NK-92 (cell line): ENCODE results near the gene DYNAP.

Experiments used
- DNase-seq: peaks from one replicate; lab custom pipeline; 2025; ENCODE audit not compliant: unreplicated experiment; lab: John Stamatoyannopoulos, UW

The DYNAP gene, protein sequence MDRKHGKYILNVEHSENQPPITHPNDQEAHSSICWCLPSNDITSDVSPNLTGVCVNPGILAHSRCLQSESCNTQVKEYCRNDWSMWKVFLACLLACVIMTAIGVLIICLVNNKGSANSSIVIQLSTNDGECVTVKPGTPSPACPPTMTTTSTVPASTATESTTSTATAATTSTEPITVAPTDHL

GRCh38 chr18:54590945-54591344 lies at the start of gene DYNAP:
DYNAP (plus strand) TSS chr18:54591245; CDS start chr18:54591283, 38 bp downstream.
- no peak for DNase-seq

DNA sequence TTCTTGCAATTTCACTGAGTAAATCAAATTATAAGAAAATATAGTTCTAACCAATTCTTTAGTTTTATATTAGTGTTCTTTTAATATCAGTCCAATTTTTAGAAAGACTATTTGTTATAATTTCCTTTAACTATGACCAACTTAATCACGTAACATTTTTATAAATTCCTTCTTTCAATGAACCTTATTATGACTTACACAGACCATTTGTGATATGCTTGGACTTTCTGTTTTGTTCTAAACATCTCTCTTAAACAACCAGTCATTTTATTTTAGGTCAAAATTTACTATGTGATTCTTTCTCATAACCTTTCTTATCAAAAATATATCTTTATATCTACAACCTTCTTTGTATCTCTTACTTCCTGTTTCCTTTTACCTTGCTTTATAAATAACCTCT lies 39.5 kb upstream of the DYNAP start:
- no peak for DNase-seq

- no peak for DNase-seq
Measured at GRCh38 chr18:54555286-54555685, 35.8 kb upstream of the DYNAP start.

GRCh38 chr18:54555996-54556395 lies 35.0 kb upstream of the DYNAP start:
- DNase-seq: no peak

DNA sequence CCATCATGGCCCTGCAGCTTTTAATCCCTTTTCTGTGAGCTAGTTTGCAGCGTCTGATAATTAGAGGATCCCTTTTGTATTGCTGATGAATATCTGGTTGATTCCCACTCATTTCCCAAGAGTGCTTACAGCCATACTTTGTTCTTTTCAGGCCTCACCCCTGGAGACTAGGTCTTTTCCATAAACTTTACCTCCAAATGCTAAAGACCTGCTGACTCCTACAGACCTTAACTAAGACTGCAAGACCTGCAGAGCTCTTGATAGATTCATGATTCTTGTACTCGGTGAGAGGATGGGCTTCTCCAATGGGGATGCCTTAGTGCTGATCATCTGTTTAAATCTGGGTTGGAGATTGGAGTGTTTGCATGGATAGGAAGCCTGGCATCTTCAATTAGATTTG lies 33.1 kb upstream of the DYNAP start:
- DNase-seq: no peak

DNA sequence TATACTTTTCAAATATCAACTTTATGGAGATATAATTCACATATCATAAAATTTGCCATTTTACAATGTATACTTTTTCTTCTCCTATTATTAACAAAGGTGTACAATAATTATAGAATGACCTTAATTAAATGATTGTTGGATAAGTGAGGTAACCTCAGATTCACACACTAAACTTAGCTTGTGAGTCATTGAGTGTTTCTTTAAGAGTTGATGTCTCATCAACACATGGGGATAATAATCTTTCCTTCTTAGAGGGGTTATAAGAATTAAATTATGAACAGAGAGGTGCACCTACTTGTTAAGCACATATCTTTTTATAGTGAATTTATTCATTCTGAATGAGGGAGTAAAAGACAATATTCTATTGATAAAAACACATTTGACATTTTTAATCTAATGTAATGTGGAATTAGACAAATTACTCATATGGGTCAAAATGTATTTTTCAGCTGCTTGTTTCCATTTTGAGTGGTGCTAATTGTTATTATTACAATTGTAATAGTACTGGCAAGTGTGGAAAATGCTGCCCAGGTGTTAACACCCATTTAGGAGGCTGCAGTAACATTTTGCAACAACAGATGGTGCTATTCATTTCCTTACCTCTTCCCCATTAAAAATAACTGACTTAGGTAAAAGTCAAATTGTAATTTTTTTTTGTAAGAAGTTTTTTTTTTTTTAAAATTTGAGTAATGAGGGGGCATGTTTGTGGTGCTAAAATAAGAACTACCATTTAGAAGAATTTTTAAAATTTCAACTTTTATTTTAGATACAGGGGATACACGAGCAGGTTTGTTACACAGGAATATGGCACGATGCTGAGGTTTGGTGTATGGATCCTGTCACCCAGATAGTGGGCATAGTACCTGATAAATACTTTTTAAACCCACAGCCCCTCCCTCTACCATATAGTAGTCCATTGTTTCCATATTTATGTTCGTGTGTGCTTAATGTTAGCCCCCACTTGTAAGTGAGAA lies 32.1 kb upstream of the DYNAP start:
- no peak for DNase-seq

GRCh38 chr18:54561706-54562267 lies 29.3 kb upstream of the DYNAP start:
- DNase-seq: no peak

- no peak for DNase-seq
Measured at GRCh38 chr18:54580202-54580729, 10.8 kb upstream of the DYNAP start.

DNA sequence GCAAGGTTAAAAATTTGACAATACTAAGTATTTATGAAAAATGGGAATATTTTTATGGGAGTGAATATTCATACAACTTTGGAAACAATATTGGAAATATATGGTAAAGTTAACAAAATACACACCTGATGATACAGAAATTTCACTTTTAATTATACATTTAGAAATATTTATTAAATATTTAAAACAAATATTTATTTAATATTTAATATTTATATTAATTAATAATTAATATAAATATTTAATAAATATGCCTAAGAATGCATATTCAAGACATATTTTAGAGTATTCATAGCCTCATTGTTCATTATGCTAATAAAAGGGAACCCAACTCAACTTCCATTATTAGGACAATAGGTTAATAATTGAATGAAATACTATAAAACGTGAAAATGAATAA lies 7.0 kb upstream of the DYNAP start:
- DNase-seq: no peak

DNA sequence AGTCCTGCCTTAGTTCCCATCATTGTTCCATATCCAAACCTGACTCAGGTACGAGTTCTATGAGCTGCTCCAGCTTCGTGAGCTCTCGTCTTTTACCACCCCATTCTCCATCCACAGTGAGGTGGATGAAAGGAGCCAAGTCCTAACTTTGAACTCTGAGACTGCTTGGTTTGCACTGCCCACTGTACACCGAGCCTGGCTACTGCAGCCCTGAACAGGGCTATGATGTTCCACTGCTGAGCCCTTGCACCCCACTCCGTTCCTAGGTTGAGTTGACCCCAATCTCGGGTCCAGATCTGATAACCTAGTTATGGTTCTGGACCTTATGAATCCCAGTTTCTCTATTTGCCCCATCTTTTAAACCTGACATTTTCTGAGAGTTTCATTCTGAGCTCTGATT lies 5.3 kb upstream of the DYNAP start:
- DNase-seq: no peak

DNA sequence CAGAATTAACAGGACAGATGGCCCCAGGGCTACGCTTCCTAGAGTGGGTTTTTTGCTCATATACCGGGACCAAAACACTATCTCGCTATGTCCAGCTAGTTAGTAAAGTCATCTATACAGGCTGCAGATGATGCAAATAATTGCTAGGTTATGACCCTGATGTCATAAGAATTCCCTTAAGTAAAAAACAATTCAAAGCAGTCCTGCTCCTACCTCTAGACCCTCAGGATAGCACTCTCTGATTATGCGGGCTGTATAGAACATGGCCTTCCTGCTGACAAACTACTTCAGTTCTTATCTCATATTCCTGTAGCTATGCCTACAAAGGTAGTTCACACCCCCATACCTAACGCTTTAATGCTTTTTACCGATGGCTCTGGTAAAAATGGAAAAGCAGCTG lies 13.2 kb downstream of the DYNAP start:
- DNase-seq: no peak

- DNase-seq: no peak
Measured at GRCh38 chr18:54606835-54607212, 15.8 kb downstream of the DYNAP start.

- no peak for DNase-seq
Measured at GRCh38 chr18:54607213-54608027, 16.4 kb downstream of the DYNAP start.

DNA sequence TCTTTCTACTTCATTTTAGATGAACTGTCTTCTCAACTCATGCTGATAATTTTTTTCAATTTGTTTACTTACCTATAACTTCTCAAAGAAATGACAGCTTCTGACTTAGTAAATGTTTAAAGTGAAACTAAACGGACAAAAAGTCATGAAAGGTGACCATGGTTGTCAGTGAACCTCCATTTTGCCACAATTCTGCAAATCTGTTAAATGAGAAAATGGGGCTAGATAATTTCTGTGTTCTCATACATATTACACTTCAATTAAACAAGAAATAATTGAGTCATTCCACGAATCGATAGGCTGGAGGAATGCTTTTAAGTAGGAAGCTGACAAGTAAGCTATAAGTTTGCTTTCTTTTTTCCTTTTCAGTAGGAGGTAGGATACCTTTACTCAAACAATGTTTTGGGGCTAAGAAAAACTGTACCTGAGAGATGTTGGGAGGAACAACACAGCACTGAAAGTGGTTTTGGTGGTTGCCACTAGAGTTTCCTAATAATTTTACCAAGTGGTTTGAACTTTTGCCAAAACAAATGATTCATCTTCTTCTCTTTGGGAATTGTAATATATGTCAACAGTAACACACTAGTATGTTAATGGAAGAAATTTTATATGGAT lies 17.1 kb downstream of the DYNAP start:
- DNase-seq: no peak

- no peak for DNase-seq
Measured at GRCh38 chr18:54611816-54612215, 20.8 kb downstream of the DYNAP start.

GRCh38 chr18:54612237-54612636 lies 21.2 kb downstream of the DYNAP start:
- DNase-seq: no peak

DNA sequence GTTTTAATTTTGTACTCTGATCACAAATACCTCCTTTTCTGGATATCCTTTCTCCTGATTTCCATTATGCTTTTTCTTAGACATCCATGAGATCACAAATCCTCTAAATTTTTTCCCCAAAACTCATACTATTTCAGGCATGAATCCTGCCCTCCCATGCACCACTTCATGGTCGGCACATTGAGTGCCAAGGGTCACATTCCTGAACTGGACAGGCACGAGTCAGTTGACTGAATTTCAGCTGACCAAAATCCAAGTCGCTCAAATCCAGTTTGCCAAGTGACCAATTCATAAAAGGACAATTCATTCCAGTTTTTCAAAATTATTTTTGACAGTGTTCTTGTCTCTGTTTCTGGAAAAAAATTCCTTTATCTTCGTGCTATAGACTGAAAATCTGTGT lies 22.1 kb downstream of the DYNAP start:
- DNase-seq: no peak

DNA sequence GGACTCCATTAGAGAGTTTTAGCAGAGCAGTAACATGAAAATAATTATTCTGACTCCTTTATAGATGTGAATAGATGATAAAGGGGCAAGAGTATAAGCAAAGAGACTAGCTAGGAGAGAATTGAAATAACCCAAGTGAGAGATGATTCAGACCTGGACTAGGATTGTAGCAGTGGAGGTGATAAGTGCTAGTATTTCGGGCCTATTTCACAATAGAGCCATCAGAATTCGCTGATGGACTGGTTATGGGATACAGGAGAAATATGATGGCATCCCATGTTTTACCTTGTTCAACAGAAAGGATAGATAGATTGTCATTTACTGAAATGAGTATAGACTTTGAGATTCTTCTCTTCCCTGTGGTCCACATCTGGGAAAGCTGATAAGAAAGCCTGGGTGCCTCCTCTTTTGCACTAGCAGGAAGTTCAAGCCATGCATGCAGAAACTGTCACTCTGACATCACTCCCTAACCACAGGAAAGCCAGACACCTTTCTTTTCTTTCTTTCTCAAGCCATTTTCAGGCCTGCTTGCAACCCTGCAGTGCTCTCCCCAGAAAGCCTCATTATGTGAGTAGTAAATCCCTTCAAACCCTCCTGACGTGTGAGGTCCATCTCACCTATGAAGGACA lies 25.3 kb downstream of the DYNAP start:
- DNase-seq: no peak

GRCh38 chr18:54622084-54622483 lies 31.0 kb downstream of the DYNAP start:
- DNase-seq: no peak

GRCh38 chr18:54626779-54627178 lies 35.7 kb downstream of the DYNAP start:
- DNase-seq: no peak
